Spinal cord (tissue), 10 donors: ENCODE results near the gene PAM. TPM values are rescaled to one million over a fixed set of nuclear protein-coding genes. Genes with fewer than 3 reads are reported as not detected.

Experiments
- DNase-seq, 6 donors: peaks; one replicate each; pipeline versions ENCODE4 v3.0.0 to v3.0.0-alpha.2; 2013 to 2015; ENCODE audit warnings: low spot score in 6 of 6, low read depth in 4 of 6
- H3K27ac ChIP-seq: one replicate; pipeline ENCODE4 v1.5.1; 2013; ENCODE audit warnings: low read depth, low read length, control low read depth
- H3K27me3 ChIP-seq: one replicate; pipeline ENCODE4 v1.6.1; 2013; ENCODE audit warnings: low read length; ENCODE audit not compliant: control insufficient read depth, insufficient read depth
- H3K36me3 ChIP-seq: one replicate; pipeline ENCODE4 v1.6.1; 2013; ENCODE audit warnings: low read length; ENCODE audit not compliant: control insufficient read depth, insufficient read depth
- H3K4me1 ChIP-seq: one replicate; pipeline ENCODE4 v1.6.1; 2013; ENCODE audit warnings: low read length; ENCODE audit not compliant: control insufficient read depth, insufficient read depth
- H3K4me3 ChIP-seq: one replicate; pipeline ENCODE4 v1.5.1; 2013; ENCODE audit warnings: low read depth, low read length, control low read depth
- H3K9me3 ChIP-seq: one replicate; pipeline ENCODE4 v1.6.1; 2013; ENCODE audit warnings: low read length; ENCODE audit not compliant: control insufficient read depth, insufficient read depth
- WGBS: methylation state at CpG from one replicate; pipeline ENCODE4 v1.1.5; 2013; ENCODE audit warnings: missing lambda C conversion rate; ENCODE audit not compliant: insufficient coverage; 5-methylcytosine and 5-hydroxymethylcytosine counted together
- polyA plus RNA-seq, 2 donors: library from polyadenylated mRNA; unstranded; fragments of 120-200 nt; gene quantifications; one replicate each; pipeline ENCODE4 v1.2.1, GENCODE V29; 2013; ENCODE audit not compliant: insufficient read length in 2 of 2
- total RNA-seq, 2 donors: library from RNA; depleted of rRNA in 1 of 2; stranded (reverse); fragments of 120-200 nt in 1 of 2; fragments of >200 nt in 1 of 2; gene quantifications; one replicate each; pipeline versions ENCODE4 v1.2.3 to v1.2.4, GENCODE V29; 2013 to 2014
- donor health status: healthy.

Gene PAM
- total and polyA plus RNA-seq, 4 donors = 127 to 201 (median 172) TPM

DNA sequence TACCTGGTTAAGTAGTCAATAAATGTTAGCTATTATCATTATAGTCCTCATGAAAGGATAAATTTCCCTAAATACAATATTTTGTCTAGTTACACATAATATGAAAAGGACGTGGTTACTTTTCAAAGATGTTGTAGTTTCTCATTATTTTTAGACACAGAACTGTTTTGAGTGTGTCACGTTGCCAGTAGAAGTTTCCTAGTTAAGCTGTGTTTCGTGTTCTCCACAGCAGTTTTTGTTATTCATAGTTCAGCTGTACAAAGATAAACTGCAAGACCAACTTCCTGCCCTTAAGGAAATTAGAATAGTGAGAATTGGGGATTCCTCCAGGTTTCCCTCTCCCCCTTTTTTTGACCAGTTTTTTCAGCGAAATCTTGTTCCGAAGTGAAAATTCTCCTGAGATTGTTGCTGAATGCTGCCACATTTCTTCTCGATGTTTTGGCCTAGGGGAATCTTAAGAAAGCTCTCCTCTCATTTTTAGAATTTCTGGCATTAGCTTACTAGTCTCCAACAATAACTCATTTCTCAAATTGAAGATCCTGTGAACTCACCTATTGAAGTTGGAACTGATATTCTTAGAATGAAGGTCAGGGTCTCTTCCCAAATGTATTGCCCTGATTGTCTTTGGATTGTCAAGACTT, 176.1 kb downstream of the PAM start:
- Histone ChIP-seq H3K9me3 (no peaks in the 10 kb centered on the region), H3K4me3 (no peak overlapping the region), H3K36me3 (no peaks in the 10 kb centered on the region), H3K27me3 (no peaks in the 10 kb centered on the region), H3K27ac (no peak overlapping the region), H3K4me1 (no peaks in the 10 kb centered on the region)
- no peak for DNase-seq
- no CpG with 5 or more reads among the region's 6 CpGs for WGBS

GRCh38 chr5:102932781-102933180, 177.7 kb downstream of the PAM start:
- H3K9me3 ChIP-seq = no peaks in the 10 kb centered on the region
- no peaks in the 10 kb centered on the region for H3K36me3 ChIP-seq
- H3K4me3 ChIP-seq = no peak overlapping the region
- no peaks in the 10 kb centered on the region for H3K27me3 ChIP-seq
- no peaks in the 10 kb centered on the region for H3K4me1 ChIP-seq
- no peak for DNase-seq
- 100% methylated on average over 1 of the region's 6 CpGs for WGBS
- H3K27ac ChIP-seq = no peak overlapping the region

DNA sequence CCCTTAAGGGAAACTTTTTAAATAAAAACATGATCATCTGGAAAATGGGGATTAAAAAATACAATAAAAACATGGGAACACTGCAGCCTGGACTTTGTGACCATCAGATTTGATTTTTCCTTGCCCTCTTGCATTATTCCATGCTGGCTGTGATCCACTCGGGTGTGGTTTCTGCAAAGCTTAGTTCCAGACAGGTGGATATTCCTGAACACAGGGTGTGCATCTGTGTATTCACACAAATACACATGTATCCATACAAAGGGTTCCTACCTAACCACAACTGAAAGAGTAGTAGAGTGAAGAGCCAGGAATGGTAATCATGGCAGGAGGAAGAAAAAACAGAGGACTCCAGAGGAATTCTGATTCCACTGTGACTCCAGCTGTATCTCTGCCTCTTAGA, 178.2 kb downstream of the PAM start:
- no peak overlapping the region for H3K27ac ChIP-seq
- WGBS = no CpG with 5 or more reads among the region's 1 CpG
- H3K27me3 ChIP-seq = no peaks in the 10 kb centered on the region

DNA sequence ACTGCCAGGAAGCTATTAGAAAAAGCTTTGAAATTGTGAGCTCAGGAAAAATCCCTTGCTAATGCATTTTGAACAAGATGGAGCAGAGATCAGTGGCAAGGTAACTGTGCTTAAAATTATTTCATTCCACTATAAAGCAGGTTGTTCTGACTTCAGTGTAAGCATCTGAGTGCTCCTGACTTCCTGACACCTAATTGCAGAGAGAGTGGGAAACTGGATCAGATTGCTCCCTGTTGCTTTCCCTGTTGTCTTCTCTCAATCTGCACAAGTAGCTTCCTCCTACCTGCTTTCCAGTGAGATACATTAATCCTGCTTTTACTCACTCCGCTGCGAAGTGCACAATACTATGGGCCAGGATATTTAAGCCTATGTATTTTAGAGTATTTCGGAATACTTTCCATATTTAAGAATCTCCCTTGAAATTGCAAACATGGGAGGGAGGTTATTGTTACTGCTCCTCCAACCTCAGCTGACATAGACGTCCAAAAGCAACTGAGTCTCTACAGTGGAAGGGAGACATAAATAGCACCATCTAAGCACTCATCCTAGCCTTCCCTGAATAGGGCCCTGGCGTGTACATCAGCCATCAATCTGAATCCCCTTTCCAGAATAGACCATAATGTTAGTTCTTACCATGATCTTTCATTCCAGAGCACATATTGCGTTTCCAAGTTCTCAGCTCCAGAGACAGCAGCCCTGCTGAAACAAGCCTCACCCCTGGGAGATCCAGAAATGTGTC, 178.8 kb downstream of the PAM start:
- WGBS = 64% methylated on average over 2 of the region's 6 CpGs
- Histone ChIP-seq H3K9me3 (no peaks in the 10 kb centered on the region), H3K4me3 (no peak overlapping the region)

More for the DNA sequence above, 178.2 kb downstream of the PAM start:
- no peaks in the 10 kb centered on the region for H3K4me1 ChIP-seq
- no peak for DNase-seq
- H3K4me3 ChIP-seq = no peak overlapping the region
- no peaks in the 10 kb centered on the region for H3K9me3 ChIP-seq
- H3K36me3 ChIP-seq = no peaks in the 10 kb centered on the region

GRCh38 chr5:102937894-102938293, 182.8 kb downstream of the PAM start:
- no peaks in the 10 kb centered on the region for H3K27me3 ChIP-seq
- H3K4me1 ChIP-seq = no peaks in the 10 kb centered on the region
- no peaks in the 10 kb centered on the region for H3K36me3 ChIP-seq
- WGBS = no CpG with 5 or more reads among the region's 2 CpGs
- H3K27ac ChIP-seq = no peak overlapping the region
- H3K4me3 ChIP-seq = no peak overlapping the region
- DNase-seq = no peak
- H3K9me3 ChIP-seq = no peaks in the 10 kb centered on the region

More for the DNA sequence above, 178.8 kb downstream of the PAM start:
- no peaks in the 10 kb centered on the region for H3K27me3 ChIP-seq
- DNase-seq = no peak
- H3K36me3 ChIP-seq = no peaks in the 10 kb centered on the region
- H3K4me1 ChIP-seq = no peaks in the 10 kb centered on the region
- no peak overlapping the region for H3K27ac ChIP-seq

DNA sequence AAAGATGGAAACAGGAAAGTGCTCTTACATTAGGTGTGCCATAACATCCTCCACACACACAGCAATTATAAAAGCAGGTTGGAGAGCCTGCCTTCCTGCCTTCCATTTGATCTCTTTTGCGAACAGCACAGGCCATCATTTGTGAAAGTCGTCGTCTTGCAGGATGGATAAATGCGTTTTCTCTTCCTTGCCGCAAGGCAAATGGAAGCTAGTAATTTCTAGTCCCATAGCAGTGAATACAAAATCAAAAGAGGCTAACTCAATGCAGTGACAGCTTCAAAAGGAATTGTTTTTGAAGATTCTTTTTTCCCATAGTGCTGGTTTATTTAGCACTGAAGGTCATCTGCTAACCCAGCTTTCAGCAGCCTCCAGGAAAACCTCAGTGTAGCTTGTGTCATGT, 186.0 kb downstream of the PAM start:
- H3K27ac ChIP-seq = no peak overlapping the region
- DNase-seq = peak in 1 of 6 donors; percentile 68
- no peaks in the 10 kb centered on the region for H3K36me3 ChIP-seq
- WGBS = 62% methylated on average over 3 of the region's 5 CpGs
- no peaks in the 10 kb centered on the region for H3K4me1 ChIP-seq
- no peaks in the 10 kb centered on the region for H3K9me3 ChIP-seq
- no peaks in the 10 kb centered on the region for H3K27me3 ChIP-seq
- H3K4me3 ChIP-seq = no peak overlapping the region

DNA sequence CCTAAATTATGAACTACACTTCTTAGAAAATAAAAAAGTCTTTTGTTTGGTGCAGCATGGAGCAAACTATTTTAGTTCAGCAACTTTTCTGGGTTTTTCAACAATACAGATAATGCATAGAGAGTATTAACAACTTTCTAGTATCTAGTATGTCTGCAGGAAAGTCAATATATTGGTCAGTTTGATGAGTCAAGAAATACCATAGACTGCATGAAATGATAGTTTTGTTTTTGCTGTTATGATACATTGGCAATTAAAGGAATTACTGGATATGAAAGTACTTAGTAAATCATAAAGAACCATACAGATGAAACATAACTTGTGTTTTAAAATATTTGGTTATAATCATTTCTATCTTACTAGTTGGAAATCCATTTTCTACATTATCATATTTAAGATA, 191.3 kb downstream of the PAM start:
- Histone ChIP-seq H3K27ac (no peak overlapping the region), H3K4me3 (no peak overlapping the region), H3K27me3 (no peaks in the 10 kb centered on the region), H3K9me3 (no peaks in the 10 kb centered on the region), H3K4me1 (no peaks in the 10 kb centered on the region), H3K36me3 (no peaks in the 10 kb centered on the region)
- DNase-seq = no peak

- Histone ChIP-seq H3K27me3 (no peaks in the 10 kb centered on the region), H3K4me1 (no peaks in the 10 kb centered on the region), H3K27ac (no peak overlapping the region), H3K9me3 (no peaks in the 10 kb centered on the region), H3K36me3 (no peaks in the 10 kb centered on the region), H3K4me3 (no peak overlapping the region)
- DNase-seq = no peak
- no CpG with 5 or more reads among the region's 2 CpGs for whole genome bisulfite sequencing
Measured at GRCh38 chr5:102946971-102947370, 191.9 kb downstream of the PAM start.

- Histone ChIP-seq H3K9me3 (no peaks in the 10 kb centered on the region), H3K36me3 (no peaks in the 10 kb centered on the region), H3K4me3 (no peak overlapping the region), H3K4me1 (no peaks in the 10 kb centered on the region), H3K27ac (no peak overlapping the region), H3K27me3 (no peaks in the 10 kb centered on the region)
- WGBS = no CpG with 5 or more reads among the region's 1 CpG
- no peak for DNase-seq
Measured at GRCh38 chr5:102955488-102955887, 200.4 kb downstream of the PAM start.

- Histone ChIP-seq H3K9me3 (no peaks in the 10 kb centered on the region), H3K27ac (no peak overlapping the region), H3K27me3 (no peaks in the 10 kb centered on the region), H3K4me3 (no peak overlapping the region), H3K4me1 (no peaks in the 10 kb centered on the region), H3K36me3 (no peaks in the 10 kb centered on the region)
- DNase-seq = no peak
- WGBS = no CpG with 5 or more reads among the region's 2 CpGs
Measured at GRCh38 chr5:102956599-102956998, 201.5 kb downstream of the PAM start.
